ENCODE data around the gene MAP3K21.

Gene MAP3K21

DNA sequence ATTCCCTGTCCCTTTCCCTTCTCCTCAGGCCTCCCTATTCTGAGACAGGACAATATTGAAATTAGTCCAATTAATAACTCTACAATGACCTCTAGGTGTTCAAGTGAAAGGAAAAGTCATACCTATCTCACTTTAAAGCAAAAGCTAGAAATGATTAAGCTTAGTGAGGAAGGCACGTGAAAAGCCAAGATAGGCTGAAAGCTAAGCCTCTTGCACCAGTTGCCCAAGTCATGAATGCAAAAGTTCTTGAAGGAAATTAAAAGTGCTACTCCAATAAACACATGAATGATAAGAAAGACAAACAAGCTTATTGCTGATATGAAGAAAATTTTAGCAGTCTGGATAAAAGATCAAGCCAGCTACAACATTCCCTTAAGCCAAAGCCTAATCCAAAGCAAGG lies 3.8 kb upstream of the MAP3K21 start:
- DNase-seq: no peak
- intact Hi-C loops (cut with DNase I): no loop called here

DNA sequence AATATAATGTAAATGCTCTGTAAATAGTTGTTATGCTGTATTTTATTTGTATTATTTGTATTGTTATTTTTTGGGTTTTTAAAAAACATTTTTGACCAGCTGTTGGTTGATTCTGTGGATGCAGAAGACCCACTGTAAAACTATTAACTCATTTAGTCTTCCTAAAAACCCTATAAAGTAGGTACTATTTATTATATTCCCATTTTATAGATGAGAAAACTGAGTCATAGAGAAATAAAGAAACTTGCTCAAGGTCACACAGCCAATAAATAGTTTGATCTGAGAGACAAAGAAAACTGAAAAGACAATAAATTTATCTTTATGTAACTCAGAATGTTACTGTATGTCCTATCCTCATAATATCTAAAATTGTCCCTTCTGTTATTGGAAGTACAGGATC lies 1.2 kb upstream of the MAP3K21 start:
- intact Hi-C loops (cut with DNase I): no loop called here

DNA sequence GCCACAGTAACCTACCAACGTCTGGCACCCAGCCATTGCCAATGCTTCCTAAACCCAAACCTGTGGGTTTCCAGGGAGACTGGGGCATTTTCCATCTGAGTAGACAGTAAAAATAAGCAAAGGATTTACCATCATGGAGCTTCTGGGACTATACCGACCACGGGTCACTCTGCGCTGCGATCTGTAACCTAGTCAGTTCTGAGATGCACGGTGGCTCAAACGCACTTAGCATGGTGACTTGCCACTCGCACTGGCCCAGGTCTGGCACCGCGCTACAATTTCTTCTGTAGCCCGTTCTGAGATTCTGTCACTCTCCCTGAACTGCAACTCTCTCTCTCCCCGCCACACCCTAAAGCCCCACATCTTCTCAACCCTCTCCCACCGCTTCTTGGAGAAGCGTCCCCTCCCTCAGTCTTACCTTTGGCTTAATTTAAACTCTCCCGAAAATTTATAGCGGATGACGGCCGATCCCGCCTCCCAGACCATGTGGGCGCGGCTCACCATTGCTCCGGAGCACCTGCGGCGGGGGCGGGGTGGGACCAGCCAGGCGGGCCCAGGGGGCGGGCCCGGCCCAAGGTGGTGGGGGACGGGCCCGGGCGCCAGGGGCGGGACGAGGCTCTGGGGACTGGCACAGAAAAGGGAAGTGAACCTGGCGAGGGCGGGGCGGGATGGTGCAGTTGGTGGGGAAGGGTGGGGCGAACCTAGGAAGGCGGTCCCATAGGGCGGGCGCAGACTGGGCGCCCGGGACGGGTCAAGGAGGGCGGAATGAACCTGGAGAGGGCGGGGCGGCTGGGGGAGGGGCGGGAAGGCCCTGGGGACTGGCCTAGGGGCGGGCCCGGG lies 493 bp upstream of the MAP3K21 start:
- intact Hi-C loops (cut with DNase I): no loop called here
- peak; percentile 29 to 92 (median 58) for DNase-seq

More for the DNA sequence above, 1.2 kb upstream of the MAP3K21 start:
- no peak for DNase-seq

DNA sequence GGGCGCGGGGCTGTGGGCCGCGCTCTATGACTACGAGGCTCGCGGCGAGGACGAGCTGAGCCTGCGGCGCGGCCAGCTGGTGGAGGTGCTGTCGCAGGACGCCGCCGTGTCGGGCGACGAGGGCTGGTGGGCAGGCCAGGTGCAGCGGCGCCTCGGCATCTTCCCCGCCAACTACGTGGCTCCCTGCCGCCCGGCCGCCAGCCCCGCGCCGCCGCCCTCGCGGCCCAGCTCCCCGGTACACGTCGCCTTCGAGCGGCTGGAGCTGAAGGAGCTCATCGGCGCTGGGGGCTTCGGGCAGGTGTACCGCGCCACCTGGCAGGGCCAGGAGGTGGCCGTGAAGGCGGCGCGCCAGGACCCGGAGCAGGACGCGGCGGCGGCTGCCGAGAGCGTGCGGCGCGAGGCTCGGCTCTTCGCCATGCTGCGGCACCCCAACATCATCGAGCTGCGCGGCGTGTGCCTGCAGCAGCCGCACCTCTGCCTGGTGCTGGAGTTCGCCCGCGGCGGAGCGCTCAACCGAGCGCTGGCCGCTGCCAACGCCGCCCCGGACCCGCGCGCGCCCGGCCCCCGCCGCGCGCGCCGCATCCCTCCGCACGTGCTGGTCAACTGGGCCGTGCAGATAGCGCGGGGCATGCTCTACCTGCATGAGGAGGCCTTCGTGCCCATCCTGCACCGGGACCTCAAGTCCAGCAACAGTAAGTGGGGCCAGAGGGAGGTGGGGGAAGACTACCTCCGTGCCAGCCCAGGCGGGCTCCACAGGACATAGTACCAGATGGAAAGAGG lies 808 bp downstream of the MAP3K21 start:
- intact Hi-C loops (cut with DNase I): no loop called here
- peak in 8 of 10 donors; percentile 12 to 83 (median 26) for DNase-seq

DNA sequence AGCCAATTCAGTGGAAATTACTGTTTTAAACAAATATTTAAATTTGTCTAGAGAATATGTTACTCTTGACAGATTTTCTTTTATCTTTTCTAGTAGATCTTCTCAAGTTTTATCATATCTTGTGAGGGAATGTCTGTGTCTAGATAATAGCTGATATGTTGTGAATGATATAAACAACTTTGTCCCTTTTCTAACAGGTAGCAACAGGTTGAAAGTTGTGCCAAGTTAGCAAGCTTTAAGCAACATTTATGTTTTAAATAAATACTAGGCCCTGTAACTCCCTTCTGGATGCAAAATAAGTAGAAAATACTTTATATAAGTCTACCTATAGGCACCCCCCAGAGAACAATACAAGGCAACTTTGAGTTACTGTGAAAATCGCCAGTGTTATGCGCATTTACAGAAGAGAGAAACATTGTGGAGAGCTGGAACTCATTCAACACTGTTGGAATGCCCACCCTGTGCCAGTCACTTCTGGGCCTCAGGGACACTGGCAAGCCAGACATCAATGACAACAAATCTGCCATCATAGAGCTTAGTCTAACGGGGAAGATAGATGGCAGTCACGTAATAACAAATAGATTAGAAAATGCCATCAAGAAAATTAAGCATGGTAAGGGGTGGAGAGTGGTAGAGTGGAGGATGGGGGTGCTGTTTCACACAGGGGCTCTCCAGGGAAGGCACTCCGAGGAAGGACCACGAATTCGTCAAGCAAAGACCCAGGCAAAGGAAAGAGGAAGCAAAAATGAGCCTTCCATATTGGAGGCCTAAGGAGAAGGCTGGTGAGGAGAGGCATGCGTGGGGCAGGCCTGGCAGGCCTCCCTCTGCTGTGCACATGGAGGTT lies 4.4 kb downstream of the MAP3K21 start:
- no peak for DNase-seq
- intact Hi-C loops (cut with DNase I): no loop called here

DNA sequence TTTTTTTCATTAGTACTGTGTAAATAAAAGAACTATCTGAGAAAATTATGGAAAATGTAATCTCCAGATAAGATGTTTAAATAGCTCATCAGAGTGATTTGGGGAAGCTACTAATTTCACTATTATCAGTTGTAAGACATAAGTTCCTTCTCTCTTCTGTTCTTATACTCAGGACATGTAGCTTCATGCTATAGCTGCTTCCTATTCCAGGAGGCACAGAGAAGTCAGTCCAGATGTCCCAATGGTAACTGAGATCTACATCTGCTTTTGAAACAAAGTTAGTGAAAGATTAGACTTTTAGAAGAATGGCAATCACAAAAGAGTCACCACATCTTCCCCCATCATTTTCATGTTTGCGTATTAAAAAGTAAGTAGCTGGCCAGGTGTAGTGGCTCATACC lies 5.6 kb downstream of the MAP3K21 start:
- intact Hi-C loops (cut with DNase I): no loop called here
- DNase-seq: no peak

DNA sequence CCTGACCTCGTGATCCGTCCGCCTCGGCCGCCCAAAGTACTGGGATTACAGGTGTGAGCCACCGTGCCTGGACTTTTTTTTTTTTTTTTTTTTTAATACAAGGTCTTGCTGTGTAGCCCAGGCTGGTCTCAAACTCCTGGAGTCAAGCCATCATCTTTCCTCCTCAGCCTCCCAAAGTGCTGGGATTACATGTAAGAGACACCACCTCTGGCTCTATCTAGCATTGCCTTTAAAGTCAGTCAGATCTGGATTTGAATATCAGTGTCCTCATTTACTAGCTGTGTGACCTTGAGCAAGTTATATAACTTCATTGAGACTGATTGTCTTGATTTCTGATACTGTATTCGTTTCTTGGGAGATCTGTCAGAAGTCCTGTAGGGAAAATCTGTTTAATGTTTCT lies 6.6 kb downstream of the MAP3K21 start:
- intact Hi-C loops (cut with DNase I): no loop called here
- no peak for DNase-seq

DNA sequence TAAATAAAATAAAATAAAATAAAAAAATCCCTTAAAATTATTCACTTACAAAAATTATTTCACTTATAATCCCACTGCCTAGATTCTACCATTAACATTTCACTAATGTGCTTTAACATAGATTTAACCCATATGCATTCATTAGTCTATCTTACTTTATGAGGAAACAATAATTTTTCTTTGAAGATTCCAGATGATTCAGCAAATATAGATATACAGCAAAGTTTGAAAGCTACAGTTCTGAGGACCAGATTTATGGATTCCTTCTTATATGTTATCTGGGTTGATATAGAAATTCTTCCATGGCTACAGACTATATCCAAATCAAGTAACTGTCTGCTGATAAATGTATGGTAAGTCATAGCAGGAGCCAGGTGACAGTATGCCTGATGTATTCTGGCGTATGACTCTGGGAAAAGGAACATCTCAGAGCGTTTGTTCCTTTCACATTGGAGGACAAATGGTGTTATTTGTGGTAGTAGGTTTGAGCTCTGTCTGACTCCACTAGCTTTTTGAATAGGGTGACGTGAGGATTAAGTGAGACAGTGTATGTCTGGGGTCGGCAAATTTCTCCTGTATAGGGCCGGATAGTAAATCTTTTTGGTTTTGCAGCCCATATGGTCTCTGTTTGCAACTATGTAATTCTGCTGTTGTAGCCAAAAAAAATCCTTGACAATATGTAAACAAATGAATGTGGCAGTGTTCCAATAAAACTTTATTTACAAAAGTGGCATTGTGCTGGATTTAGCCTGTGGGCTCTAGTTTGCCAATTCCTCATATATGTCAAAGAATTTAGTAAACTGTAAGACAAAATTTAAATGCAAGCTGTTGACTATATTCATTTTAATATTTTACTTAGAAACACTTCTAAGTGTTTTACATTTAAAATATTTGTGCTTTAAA lies 9.3 kb downstream of the MAP3K21 start:
- intact Hi-C loops (cut with DNase I): no loop called here
- DNase-seq: no peak

DNA sequence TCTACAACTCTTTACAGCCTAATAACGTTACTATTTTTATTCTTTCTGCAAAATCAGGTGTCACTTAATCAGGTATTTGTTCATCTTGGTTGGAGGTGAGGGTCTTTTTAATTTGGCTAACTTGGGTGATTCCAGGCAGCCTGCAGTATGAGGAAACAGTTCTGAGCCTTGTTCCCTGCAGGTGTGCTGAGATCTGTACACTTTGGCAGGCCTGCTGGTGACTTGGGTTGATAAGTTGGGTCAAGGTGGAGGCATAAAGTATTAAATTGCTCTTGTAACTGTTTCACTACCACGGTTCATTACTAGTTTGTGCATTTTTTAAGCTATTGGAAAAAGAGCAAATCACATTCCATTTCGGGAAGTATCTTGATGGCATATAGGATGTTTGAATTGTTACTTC lies 10.0 kb downstream of the MAP3K21 start:
- no peak for DNase-seq
- intact Hi-C loops (cut with DNase I): no loop called here

DNA sequence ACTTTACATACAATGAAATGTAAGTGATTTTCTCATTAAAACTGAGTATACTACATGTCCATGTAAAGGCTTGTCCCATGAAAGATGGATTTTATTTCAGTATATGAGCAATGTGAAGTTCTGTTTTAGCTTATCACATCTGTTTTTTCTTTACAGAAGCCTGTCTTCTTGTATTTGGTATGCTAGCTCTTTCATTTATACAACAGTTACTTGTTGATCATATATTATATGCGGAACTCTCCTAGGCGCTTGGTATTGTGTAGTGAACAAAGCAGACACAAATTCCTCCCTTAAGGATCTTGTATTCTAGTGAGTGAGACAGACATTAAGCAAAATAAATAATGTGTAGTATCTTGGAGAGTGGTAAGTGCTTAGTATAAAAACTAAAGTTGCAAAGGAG lies 10.6 kb downstream of the MAP3K21 start:
- intact Hi-C loops (cut with DNase I): no loop called here
- DNase-seq: no peak

DNA sequence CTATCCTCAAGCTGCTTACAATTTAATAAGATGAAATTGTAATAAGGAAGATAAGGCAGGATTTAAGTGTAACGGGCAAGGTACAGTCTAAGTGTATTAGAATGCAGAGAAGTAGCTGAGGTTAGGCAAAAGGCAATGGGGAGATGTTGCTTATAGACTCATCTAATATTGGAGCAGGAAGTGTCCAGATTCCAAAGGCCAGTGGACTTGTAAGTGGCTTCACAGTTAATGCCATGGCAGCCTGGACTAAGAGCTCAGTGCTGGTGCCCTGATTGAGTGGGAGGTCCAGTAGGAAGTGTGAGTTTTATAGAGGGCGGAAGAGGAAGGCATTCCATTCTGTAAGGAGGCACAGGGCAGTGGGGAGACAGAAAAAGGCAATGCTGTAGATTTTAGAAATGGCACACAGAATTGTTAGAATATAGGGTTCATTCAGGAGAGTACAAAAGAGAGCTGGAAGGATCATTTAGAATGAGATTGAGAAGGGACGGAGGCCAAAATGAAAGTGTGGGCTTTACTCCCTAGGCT lies 12.6 kb downstream of the MAP3K21 start:
- no peak for DNase-seq
- intact Hi-C loops (cut with DNase I): no loop called here

DNA sequence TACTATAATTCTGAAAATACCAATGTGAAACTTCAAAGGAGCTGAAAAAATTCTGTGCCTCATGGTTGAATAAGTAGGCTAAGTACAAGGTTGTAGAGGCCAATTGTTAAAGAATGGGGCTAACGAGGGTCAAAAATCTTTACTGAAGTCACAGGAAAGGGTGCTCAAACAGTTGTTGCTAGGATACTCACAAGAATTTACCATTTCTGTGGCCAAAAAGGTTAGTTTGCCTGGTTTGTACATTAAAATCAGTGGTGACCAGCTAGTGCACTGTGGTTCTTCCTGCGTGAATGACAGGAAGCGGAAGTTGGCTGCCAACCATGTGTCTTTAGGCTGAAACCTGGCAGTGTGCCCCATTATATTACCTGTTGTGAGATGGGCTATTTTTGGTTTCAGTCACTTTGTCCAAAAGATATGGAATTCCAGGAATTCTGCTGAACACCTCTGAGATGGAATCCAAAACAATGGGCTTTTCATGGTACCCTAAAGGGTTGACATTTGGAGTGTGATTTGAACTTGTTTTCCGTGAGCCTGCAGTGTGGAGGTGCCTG lies 13.5 kb downstream of the MAP3K21 start:
- DNase-seq: no peak
- intact Hi-C loops (cut with DNase I): no loop called here

DNA sequence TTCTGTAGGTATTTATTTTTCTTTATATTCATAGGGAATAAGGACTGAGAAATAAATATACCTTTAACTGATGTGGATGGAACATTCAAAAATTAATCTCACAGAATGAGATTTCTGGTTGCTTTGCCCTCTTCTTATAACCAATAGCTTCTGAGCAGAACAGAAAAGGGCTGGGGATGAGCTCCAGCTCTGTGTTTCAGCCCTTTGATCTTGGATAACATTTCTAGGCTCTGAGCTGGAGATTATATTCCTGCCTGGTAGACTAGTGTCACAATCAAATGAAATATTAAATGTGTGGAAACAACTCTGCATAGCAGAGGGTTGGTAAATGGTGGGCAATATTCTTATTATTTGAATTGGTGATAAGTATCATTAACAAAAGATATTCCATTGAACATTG lies 14.6 kb downstream of the MAP3K21 start:
- intact Hi-C loops (cut with DNase I): no loop called here
- DNase-seq: no peak

DNA sequence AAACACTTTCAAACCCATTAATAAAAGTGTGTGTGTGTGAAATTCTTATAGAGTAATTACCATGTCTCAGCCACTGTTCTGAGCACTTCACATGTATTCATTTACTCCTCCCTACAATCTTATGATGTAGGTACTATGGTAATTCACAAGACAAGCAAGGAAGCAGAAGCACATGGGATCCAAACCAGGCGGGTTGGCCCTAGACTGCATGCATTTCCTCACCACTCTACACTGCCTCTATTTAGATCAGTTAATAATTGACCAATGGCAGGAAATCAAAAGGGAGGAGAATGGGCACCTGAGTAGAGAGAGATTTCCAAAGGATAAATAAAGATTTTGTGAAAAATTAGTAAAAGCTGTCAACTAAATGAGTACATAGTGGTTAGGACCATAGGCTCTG lies 15.7 kb downstream of the MAP3K21 start:
- intact Hi-C loops (cut with DNase I): no loop called here
- no peak for DNase-seq

DNA sequence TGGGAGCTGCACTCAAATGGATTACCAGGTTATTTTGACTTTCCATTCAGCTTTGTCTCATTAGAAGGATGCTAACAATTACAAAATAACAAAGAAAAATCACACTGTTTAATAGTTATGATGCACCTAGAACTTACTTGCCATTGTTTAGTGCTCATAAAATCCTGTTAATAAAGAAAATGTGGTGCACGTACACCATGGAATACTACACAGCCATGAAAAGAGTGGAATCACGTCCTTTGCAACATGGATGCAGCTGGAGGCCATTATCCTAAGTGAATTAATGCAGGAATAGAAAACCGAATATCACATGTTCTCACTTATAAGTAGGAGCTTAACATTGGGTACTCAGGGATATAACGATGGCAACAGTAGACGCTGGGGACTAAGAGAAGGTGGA lies 19.8 kb downstream of the MAP3K21 start:
- intact Hi-C loops (cut with DNase I): no loop called here
- no peak for DNase-seq

DNA sequence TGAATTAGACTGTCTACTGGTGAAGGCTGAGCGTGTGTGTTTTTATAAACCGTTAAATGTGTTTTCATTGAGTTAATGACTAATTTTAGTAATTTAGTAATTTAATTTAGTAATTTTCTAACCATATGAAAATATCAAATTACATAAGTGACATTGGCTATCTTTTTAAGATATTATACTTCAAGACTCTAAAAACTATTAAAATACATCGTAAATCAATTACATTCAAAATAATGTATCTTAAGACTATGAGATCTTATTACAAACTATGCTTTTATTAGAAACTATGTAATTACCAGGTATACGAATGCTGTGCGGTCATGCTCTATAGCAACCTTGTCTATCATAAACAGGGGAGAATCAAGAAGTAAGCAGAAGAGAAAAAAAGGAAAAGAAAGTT lies 21.6 kb downstream of the MAP3K21 start:
- no peak for DNase-seq
- intact Hi-C loops (cut with DNase I): no loop called here

DNA sequence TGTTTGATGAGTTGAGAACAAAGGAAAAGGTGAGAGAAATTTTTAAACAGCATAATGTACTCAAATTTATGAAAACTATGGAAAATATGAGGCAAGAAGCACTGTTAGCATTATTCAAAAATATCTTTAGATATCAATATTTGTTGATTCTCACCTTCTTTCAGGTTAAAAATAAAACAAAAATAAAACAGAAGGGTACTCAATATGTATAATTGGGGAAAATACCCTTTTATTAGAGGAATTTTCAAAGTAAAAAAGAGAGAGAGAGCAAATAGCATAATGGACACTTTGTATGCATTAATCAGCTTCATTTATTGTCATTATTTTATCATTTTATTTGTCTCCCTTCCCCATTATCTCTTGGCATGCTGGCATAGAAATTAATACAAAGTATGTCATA lies 27.5 kb downstream of the MAP3K21 start:
- intact Hi-C loops (cut with DNase I): no loop called here
- DNase-seq: no peak

DNA sequence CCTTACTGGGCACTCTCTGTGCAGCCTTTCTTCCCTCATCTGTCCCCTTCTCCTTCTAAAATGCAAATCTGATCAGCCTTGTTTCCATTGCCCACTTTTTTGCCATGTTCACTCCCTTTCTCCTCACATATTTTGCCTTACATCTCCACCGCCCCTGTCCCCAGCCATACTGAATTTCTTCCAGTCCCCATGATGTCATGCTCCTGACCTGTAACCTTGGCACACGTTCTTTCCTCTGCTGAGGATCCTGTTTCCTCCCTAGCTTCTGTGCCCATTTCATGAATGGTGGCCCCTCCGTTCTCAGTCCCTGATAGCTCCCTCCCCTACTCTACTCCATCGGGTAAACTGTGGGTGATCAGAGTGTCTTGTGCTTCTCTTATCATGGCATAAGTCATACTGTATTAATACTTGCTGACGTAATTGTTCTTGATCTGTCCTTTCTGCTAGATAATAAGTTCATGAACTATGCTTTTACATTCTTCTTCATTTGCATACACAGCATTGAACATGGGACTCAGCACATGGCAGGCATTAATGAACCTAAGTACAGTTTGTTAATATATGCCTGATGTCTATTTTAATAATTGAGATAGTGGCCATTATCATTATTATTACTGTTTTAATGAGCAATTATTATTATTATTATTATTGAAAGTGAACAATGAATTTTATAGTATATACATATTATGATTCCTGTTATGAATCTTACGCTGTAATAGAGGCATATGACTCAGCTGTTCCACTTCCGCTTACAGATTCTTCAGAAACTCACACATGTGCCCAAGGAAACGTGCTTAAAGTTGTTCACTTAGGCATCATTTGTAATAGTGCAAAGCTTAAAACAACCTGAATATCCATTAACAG lies 28.5 kb downstream of the MAP3K21 start:
- intact Hi-C loops (cut with DNase I): no loop called here

DNA sequence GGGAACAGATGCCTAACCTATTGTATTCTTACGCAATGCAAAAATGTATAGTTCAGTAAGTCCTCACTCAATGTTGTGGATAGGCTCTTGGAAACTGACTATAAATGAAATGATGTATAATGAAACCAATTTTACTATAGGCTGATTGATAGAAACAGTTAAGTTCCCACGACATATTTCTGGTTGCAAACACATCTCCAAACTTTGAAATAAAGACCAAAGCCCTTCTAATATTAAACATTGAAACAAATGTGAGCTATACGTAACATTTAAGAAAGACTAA lies 29.1 kb downstream of the MAP3K21 start:
- intact Hi-C loops (cut with DNase I): no loop called here

More for the DNA sequence above, 28.5 kb downstream of the MAP3K21 start:
- DNase-seq: no peak

More for the DNA sequence above, 29.1 kb downstream of the MAP3K21 start:
- no peak for DNase-seq
